ENCODE data around the gene NTRK3.

The NTRK3 gene

DNA sequence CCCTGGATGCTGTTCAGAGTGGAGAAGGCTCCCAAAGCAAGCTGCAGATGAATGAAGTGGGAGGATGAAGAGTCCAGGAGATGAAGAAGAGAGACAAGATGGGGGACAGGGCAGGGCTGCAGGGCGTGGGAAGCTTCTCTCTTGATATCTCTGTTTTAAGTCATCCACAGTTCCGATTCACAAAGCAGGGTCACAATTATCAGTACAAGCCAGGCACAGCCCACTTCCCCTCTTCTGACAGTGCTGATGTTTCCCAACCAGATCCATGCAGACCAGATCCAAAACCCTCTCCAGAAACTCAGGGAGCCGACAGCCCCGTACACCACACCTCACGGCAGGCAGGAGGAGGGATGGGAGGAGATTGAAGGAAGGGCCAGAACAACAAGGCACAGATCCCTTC, 31.1 kb downstream of the NTRK3 start:
- DNase-seq, result no peak

DNA sequence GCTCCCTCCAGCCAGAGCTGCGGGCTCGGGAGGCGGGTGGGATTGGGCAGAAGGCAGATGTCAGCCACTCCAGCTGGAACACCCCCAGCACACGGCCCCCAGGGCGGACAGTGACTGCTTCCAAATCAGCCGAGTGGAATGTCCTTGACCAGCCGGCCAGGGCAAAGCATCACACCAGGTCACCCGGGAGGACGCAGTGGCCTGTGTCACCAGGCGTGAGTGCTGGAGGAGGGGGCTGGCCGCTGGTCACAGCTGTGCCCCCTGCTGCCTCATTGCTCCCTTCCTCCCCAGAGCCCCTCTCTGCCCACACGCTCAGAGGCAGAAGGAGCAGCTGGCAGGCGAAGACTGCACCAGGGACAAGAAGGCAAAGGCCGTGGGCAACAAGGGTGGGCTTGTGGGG, 33.5 kb downstream of the NTRK3 start:
- DNase-seq, result no peak

DNA sequence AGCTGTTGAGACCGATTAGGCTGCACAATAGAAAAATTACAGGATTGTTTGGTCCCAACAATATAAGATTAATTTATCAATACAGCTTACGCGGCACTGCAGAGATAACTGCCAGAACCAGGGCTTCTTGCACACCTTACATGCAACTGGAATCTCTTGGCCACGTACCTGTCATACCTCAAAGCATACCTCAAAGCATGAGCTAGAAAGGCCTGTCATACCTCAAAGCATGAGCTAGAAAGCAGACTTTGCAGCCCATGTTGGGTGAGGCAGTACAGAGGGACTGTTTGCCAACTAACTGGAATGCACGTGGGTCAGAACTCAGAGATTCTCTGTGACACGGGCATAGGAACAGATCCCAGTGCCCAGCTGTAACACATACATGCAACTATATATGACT, 34.7 kb downstream of the NTRK3 start:
- no peak for DNase-seq

DNA sequence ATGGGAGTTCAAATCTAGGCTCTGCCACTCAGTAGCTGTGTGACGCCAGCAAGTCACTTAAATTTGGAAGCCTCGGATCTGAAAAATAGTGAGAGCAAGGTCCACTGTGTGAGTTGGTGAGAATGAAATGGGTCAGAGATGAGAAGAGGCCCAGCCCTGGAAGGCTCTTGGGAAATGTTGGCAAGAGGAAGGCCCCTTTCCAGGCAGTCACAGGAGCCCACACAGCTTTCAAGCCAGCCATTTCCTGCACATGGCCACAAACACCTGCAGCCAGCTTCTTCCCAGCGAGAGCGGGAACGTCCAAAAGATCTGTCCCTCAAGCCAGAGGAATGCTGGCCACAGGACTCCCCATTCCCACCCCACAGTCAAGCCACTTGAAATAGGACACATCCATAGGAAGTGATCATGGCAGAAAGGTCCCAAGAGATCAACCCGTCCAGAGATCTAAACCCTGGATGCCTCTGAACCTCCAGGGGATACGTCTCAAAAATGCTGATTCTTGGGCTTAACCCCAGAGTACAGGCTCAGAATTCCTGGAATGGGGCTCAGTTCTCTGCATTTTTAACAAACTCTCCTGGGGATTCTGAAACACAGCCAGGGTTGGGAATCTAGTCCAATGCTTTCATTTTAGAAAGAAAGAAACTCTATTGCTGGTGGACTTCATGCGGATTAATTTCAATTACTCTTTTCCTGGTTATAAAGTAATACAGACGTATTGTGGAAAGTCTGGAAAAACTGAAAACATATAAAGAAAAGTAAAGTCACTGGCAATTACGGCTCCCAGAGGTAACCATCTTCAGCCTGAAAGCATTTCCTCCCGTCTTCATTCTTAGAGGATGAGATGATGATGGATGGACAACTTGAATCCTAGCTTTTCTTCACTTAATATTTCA, 35.9 kb downstream of the NTRK3 start:
- no peak for DNase-seq

DNA sequence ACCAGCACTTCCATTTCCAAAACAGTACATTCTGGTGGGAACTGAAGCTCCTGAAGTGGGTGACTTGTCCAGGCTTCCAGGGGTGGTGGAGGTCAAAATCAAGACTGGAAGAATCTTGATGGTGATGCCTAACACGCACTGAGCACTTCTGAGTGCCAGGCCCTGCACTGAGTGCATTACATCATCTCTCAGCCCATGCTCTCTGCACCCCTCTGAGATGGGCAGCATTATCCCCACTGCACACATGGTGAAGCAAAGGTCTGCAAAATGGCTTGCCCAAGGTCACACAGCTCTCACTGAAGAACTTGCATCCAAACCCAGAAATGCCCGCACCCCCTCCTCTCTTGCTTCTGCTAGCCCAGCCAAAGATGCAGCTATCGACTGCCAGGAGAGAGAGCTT, 36.9 kb downstream of the NTRK3 start:
- no peak for DNase-seq

DNA sequence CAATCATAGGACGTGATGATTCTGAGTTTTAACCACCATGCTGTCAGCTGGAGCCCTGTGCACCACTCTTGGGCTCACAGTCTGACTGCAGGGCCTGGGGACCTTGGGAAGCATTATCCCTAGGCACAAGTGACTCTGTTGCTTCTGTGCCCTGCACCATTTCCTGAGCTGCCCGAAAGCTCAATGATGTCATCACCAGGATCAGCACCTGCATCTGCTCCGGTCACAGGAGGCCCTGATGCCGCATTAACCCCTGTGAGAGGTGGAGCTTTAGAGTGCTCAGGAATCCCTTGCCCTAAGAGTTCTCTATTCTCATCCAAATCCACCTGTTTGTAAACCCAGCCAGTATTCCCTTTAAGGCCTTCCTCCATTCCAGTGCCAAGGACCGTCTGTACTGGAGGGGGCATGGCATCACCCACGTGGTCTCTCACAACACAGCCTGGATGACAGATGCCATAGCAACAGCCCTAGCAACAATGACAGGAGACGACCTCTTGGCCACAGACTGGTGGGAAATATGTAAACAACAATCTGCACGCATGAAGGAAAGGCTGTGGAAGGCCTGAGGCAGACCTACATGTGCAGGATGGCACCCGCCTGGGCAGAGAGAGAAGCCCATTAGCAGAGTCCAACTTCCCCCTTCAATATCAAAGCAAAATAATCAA, 37.9 kb downstream of the NTRK3 start:
- DNase-seq, result no peak

DNA sequence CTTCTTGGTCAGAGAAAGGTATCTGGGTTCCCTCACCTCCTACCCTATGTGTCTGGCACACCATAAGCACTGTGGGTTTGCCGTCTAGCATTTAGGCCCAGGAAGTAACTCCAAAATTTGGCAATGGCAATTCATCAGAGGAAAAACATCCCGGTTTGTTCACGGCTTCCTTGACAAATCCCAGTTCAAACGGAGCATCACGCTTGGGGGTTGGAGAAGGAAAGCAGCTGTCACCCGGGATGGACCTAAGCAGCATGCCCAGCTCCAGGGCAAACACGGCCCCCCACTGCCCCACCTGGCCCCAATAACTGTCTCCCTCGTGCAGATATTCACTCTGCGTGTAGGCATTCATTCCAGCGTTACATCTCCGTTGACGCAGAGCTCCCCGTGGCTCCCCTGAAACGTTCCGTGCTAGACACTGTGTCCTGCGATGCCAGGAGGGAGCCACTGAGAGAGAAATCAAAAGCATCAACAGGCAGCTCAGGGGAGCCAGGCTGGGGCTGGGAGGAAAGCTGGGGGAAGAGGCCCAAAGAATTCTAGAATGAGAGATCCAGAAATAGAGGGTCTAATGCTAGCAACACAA, 41.4 kb downstream of the NTRK3 start:
- no peak for DNase-seq

DNA sequence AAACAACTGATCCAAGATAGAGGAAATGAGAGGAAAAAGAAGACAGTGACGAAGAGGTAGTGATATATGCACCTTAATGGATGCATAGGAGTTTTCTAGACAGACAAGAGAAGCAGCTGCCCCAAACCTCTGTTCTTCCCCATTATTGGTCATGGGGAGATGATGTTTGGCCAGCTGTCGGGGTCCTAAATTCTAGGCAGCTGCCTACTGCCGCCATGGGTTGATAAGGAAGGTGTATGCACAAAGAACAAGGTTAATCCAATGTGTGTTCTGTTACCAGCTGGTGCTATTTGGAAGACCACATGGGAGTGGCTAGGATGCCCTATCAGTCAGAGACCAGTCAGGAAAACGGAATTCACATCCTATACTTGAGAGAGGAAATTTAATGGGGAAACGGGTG, 47.4 kb downstream of the NTRK3 start:
- no peak for DNase-seq

DNA sequence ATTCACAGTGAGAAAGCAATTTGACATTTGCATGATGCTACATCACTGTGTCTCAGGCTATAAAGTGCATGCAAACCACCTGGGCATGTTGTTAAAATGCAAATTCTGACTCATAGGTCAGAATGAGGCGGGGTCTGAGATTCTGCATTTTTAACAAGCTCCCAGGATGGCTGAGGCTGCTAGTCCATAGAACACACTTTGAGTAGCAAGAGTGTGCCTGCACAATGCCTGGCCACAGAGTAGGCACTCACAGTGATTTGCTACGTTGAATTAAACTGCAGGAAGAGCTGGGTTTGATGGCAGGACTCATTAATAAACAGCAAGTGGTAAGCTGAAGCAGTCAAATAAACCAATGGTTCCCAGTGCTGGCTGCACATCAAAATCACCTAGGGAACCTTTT, 48.1 kb downstream of the NTRK3 start:
- no peak for DNase-seq

DNA sequence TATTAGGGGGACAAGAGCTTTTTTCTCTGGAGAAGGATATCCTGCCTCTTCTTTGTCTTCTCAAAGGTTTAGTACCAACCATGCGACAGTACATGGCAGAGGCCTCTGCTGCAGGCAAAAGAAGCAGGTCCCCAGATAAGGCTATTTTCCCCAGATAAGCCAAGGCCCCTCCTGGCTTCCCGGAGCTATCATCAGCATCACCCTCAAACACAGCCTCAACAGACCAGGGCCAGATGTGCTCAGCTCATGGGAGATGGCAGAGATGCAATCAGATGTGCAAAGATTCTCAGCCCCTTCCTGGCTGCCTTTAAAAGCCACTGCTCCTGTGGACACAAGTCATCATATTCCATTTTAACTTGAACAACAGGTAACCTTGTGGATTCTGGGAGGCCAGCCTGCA, 49.0 kb downstream of the NTRK3 start:
- no peak for DNase-seq

DNA sequence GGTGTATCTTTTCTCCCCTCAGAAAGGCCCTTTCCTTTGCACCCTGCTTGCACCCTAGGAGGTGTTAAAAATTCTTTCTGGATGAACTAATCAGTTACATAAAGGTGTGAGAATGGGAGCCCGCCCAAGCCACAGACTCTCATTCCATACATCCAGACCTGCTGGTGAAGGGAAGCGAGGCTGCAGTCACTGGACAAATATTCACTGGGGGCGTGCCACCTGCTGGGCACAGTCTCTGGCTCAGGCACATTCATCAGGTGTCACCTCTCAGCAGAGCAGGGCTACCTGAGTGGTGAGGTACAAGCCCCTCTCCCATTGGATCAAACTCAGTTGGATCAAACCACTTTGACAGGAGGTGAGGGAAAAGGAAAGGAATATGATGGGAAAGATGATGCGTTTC, 52.0 kb downstream of the NTRK3 start:
- DNase-seq, result no peak

DNA sequence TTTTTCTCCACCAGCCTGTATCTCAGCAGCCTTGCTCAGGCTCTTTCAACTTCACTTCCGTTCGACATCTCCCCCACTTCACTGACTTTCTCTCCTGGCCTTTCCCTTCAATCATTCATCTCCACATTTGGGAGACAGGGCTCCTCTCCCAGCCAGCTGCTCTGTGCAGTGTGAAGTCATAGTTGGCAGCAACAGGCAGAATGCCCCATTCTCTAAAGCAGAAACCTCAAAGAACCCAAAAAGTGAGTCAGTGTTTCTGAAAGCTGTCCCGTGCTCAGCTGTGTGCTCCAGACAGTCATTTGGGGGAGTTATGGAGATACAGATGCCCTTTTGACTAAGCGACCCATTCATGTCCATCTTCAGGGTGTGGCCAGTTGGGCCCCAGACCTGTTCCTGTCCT, 54.3 kb downstream of the NTRK3 start:
- no peak for DNase-seq

DNA sequence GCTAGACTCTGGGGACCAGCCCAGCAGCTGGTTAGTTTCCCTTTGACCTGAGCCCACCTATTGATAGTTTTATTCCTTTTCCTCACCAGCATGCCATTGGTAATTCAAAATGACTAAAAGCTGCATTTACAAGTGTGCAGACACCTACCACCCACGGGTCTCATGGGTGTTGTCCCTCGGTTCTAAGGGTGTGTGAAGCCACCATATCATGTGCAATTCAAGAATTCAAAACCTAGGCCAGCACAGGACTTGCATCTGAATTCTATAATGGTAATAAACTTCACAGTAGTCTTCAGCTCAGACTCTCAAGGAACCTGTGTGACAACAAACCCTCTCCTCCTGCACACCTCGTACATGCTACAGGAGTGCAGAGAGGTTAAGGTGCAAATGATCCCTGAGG, 55.3 kb downstream of the NTRK3 start:
- no peak for DNase-seq

DNA sequence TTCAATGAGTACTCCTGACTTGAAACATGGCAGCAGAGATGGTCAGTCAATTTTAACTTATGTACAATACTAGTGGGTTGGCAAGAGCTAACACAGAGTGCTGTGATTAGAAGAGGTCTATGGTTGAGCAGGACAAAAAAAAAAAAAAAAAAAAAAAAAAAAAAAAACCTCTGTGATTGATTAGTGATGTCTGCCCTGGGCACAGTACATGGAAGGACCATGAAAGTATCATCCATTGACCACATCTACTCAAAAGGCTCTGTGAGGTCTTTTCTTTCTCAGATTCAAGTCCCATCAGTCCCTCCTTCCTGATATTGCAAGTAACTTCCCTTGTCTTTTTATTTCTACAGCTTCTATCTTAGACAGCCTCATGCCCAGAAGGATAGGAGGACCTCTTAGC, 59.6 kb downstream of the NTRK3 start:
- DNase-seq, result no peak

DNA sequence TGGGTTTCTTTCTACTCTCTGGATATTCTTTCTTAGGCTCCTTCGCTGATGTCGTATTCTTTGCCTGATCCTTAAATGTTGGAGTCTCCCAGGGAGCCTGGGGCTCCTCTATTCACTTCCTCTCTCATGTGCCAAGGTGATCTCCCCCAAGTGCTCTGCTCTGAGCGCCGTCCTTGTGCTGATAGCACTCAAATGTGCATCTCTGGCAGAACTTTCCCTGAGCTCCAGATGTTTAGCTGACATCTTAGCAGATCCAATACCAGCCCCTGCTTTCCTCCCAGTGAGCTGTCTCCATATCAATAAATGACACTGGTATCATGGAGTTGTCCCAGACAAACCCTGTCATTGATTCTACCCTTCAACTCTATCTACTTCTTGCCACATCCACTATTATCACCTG, 62.4 kb downstream of the NTRK3 start:
- DNase-seq, result no peak

DNA sequence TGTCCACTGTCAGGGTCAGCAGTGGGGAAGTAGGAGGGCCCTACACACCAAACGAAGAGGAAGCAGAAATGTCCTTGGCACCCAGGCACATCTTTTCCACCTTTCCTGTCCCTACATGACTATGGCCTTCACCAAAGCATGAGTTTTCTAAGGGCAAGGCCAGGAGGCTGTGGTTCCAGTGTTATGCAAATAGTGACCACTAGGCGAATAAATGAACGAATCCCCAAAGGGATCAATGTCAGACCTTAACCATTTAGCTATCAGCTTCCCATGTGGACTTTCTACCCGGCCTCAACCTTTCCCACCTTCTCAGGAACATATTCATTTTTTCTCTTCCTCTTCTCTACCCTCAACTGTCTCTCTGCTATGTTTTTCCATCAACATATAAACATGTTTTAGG, 63.1 kb downstream of the NTRK3 start:
- no peak for DNase-seq

DNA sequence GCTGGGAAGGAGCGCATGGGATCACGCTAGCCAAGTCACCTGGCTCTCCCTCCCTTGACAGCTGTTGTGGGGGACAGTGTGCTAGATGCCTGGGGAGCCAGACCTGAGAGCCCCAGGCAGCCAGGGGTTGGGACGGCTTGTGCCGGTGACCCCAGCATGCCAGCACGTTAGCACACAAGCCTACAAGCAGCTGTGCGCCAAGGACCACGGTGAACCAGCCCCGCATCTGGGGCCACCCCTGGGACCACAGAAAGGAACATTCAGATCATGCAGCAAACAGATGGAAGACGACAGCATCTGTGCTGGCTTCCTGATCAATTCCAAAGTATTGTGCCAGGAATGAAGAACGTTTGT, 64.8 kb downstream of the NTRK3 start:
- no peak for DNase-seq

DNA sequence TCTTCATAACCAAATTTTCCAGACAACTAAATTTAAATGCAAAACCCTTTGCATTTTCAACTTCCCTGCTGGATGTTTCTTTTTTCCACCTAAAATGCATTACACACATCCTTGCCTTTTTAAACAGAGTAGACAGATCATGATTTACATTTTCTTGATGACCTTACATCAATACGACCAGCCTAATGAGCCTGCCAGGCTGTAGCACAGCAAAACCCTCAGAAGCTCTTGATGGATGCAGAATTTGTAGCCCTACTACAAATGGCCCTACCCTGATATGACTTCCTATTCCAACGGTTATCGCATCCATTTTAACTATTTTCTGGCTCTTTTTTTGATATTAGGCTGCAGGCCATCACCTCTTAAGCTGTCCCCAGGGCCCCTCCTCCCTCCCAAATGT, 66.3 kb downstream of the NTRK3 start:
- no peak for DNase-seq

DNA sequence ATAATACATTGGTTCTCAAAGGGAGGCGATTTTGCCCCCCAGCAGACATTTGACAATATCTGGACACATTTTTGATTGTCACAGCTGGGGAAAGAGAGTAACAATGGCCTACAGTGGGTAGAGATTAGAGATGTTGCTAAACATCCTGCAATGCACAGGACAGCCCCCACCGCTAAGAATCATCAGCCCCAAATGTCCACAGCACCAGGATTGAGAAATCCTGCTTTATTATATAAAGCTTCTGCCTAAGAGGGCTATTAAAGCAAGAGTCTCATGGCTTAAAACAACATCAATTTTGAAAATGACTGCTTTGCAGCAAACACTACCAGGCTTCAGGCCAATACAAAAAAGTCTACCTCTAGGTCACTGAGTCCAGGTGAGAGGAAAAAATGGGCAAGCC, 68.2 kb downstream of the NTRK3 start:
- no peak for DNase-seq

DNA sequence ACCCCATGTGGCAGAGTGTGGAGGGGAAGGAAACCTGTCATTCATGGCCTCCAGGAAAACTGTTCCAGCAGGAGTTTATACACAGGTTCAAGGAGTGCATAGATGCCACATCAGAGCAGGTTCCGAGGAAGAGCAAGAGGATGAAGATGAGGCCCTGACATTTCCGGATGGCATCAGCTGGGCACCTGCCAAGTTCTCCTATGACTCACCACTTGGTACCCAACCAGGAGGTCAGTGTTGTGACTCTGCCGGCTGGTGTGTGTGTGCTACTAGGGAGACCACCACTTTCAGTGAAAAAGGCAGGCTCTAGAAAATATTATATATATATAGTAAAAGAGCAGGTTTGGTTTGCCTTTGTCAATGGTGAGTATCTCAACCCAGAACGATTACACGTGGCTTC, 69.3 kb downstream of the NTRK3 start:
- DNase-seq, result peak; percentile 12

DNA sequence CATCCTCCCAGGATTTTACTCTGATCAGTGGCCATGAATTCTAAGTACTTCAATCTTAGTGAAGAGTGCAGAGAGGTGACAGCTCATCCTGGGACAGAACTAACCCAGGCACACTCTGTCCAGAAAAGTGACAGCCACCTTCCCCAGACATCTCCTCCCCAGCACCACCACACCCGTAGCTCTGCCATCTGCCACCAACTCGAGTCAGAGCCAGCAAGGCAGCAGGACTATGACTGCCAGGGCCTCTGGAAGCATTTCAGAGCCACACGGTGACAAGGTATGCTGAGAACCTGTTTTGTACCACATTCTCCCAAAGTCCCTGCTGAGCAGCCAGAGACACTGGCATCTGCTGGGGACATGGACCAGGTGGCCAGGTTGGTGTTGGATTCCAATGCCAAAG, 71.0 kb downstream of the NTRK3 start:
- DNase-seq, result no peak

DNA sequence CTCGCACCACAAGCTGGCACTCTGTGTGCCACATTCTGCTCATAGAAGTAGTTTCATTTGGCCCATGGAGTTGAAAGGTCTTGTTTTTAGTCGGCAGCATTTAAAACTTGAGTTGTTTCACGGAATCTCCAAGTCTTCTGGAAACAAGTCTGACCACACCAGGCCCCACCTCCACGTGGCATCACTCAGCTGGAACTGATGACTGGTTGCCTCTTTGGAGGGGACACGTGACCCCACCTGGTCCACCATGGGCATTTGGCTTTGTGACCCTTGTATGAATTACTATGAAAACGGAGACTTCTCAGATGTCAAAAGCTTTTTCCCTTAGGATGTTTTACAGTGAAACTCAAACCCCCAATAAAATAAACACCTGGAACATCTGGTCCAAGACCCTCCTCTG, 74.9 kb downstream of the NTRK3 start:
- no peak for DNase-seq

DNA sequence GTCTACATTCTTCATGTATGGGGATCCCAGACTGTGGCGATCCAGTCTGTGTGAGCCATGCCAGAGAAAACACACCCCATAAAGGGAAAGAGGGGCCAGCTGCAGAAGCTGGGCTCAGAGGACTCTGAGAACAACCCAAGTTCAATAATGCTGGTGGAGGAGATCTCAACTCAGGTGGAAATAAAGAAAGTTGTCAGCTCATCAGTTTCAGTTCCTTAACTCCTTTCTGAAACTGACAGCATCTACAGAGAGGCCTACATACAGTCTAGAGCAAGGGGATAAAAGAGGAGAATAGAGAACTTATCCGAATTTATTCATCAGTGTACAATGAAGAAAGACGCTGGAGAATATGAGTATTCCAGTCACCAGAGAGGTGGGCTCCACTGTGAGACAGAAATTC, 77.0 kb downstream of the NTRK3 start:
- DNase-seq, result no peak

DNA sequence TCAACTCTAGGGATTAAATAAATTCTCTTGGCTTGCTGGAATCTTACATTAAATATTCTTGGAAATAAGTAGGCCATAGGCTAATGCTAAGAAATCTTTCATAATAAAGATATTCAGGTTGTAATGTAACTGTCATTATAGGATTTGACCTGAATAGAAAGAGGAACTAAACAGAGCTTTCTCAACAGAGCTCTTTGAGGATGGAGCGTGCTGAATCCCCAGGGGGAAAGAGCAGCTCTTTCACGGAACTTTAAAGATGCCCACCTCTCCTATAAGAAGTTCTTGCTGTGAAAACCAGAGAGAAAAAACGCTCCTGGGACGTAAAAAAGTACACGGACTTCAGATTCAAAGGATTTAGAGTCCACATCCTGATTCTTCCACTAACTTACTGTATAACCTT, 77.9 kb downstream of the NTRK3 start:
- no peak for DNase-seq

DNA sequence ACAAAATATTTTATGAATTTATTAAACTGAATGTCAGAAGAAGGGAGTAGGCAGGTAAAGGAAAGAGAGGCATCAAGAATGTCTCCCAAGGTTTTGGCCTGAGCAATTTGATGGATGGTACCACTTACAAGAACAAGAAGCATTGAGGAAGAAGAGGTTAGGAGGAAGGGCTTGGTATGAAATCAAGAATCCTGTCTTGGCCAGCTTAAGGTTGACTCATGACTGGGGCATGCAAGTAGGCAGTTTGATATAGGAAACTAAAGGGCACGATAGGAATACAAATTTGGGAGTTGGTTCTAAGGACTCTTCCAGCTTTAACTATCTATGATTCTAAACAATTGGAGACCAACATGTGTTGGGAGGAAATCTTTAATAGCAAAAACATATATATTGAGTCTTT, 79.1 kb downstream of the NTRK3 start:
- DNase-seq, result no peak
